Left lobe of liver (tissue), 2 donors: ENCODE measurements around the gene SLF2. TPM values are rescaled to one million over a fixed set of nuclear protein-coding genes. Genes with fewer than 3 reads are reported as not detected.
A peak's percentile ranks its signal among the peaks of the same experiment; 100 is the strongest.
"Not testable (repeated sequence)": the region's sequence is repeated elsewhere in the genome, so short reads cannot be mapped to it uniquely, and the experiment has no call there.

Experiments
- ATAC-seq: fragments of 200-7000 bp; cut with Tn5 transposase; one replicate; pipeline ENCODE4 v1.9.1; 2020; ENCODE audit warnings: mild to moderate bottlenecking, moderate library complexity
- DNase-seq: peaks from one replicate; pipeline ENCODE4 v3.0.0-alpha.2; 2020; ENCODE audit warnings: low spot score
- total RNA-seq: library from RNA; stranded (reverse); gene quantifications from one replicate; pipeline ENCODE4 v1.2.1, GENCODE V29; 2021
- donor health status: DM: no; HTN: no; CAD: no; lungs with moderate emphysema.
- donor health status: DM: no; HTN: yes; CAD: no.

SLF2 gene
- total RNA-seq, 1 donor from 2014 or later: 7.7 TPM

DNA sequence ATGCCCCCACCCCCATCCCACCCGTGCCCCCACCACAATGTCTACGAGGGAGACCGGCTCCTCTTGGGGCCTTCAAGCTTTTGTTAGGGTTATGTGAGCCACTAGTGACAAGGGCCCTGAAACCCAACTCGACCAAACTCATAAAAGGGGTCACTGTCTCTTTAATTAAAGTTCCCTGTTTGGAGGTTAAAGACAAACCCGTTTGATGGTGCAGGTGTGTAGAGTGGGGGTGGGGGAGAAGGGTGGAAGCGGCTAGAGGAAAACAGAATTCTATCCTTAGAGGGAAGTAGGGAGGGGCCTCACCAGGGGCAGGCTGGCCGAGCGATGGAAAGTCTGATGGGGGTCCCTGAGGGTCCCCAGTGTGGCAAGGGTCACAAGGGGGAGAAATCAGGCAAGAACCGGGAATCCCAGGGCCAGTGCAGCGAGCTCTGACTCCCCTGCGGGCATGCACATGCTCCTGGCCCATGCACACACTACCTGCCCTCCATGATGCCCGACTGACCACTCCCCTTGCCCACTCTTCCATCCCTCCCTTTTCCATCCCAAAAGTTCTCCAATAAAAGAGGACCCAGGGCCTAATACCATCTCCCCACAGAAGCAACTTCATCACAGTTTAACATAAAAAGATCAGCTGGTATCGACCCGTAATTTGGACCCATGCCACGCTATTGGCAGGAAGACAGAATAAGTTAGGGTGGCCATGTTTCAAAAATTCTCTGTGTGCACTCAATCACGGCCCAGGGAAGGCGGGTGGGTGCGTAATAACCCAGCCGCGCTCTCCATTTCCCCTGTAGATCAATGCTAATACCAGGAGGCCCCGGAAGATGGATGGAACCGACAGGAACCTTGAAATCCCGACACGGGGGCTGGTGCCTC lies 35.9 kb upstream of the SLF2 start:
- no peak for ATAC-seq

DNA sequence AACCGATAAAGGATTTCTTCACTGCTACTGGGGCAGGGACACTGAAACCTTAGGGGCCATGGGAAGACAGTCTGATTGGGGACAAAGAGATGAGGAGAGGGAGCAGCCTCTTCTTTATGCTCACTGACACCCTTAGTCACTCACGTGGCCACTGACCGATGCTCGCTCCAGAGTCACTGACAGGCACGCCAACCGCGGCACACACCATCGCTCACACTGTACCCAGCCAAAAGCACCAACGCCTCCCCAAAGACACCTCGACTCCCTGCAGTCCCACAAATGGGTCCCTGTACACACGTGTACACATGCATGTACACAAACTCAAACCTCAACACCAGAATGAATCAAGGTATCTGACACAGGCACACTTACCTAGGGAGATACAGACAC lies 35.3 kb upstream of the SLF2 start:
- no peak for ATAC-seq
- no peak for DNase-seq

More for the DNA sequence above, 35.9 kb upstream of the SLF2 start:
- DNase-seq: no peak

DNA sequence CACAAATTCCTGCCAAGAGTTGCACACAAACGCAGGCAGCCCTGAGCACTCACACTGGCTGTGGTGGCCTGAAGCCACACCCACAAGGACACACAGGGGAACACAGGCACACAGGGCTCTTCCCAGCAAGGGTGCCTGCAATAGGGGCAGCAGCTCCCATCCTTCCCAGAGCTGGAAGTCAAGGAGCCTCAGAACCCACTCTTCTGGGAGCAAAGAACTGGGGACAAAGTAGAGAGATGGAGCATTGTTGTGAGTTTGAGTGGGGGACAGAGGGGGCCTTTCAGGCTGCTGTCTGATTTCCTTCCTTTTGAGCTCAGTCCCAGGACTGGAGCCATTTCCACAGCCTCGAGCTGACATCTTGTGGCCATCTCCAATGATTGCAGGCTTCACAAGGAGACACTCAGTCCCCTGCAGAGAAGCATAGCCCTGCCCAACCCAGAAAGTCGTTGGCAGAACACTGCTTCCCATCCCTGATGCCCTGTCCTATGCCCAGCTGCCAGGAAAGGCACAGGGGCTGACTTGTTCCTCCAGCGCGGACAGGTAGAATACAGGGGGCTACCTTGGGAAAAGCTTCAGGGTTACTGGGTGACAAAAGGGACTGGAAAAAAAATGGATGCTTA lies 34.4 kb upstream of the SLF2 start:
- DNase-seq (peak; percentile 63), ATAC-seq (peak; percentile 94)

DNA sequence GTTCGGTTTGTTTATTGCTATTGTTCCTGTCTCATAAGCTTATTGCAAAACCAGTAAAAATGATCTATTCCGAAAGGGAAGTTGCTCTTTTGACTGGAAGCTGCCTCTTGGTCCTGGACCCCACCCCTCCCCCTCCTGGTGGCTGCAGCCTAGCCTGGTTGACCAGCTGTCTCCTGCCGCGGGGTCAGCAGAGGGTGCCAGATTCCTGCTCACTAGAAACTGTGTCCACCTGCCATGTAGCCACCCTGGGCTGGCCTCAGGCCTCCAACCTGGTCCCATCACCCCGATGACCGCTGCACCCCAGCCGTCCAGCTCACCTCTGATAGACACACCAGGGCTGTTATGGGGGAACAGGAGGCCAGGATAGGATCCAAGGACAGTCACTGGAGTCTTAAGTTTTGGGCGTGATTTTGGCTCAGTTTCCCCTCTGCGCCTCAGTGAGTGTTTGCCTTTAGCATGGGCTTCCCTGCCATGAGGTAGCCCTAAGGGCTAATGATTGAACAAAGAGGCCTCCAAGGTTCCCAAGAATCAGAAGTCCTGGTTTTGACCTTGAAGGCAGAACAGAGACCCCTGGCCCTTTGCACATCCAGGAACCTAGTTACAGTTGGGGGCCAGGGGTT lies 32.9 kb upstream of the SLF2 start:
- DNase-seq (no peak), ATAC-seq (no peak)

DNA sequence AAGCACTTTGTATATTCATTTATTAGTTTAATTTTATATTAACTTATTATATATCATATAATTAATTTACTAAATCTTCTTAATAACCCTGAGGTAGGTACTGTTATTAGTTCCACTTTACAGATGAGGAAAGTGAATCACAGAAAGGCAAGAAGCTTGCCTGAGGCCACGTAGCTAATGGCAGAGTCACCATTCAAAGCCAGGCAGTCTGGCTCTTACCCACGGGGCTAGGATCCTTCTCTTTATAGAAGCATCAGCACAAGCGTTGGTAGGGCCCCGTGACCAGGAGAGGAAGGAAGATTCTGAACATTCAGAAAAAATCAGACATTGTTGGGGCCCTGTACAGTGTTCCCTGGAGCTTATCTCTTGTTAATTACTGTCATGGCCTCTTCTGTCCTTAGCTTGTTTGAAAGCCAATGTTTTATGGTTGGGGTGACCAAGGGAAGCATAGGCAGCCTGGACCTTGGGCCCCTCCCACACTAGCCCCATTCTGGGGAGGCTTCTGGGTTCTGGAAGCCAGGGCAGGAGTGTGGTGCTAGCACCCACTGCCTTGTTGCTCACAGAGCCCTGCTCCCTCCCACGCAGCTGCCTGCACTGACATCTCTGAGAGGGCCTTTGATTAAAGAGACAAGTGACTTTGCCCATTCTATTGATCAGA lies 31.1 kb upstream of the SLF2 start:
- DNase-seq (no peak), ATAC-seq (no peak)

- ATAC-seq: no peak
- DNase-seq: no peak
Observed at GRCh38 chr10:100882252-100882651, 30.5 kb upstream of the SLF2 start.

- no peak for DNase-seq
Observed at GRCh38 chr10:100882671-100883311, 30.0 kb upstream of the SLF2 start.

DNA sequence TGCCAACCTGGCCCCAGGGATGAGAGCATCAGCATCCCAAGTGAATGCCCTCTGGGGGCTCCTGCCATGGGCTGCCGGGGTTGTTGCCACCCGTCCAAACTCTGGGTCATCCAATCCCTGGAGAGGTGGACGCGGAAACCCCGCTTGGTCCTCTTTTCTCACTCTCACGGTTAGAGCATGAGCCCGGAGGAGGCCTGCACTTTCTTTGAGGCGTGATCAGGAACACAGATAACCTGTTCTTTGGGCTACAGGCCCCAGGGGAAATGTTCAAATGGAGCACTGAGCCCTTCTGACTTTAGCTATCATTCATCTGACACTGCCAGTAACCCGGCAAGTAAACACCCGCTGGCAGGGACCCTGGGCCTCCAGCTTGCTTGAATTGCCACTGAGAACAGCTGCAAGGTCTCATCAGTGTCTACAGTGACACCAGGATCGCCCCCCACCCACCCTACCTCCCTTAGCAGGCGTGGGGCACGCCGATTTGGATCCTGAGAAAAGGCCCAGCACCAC lies 29.4 kb upstream of the SLF2 start:
- no peak for ATAC-seq
- DNase-seq: no peak

More at GRCh38 chr10:100882671-100883311, 30.0 kb upstream of the SLF2 start:
- ATAC-seq: no peak

DNA sequence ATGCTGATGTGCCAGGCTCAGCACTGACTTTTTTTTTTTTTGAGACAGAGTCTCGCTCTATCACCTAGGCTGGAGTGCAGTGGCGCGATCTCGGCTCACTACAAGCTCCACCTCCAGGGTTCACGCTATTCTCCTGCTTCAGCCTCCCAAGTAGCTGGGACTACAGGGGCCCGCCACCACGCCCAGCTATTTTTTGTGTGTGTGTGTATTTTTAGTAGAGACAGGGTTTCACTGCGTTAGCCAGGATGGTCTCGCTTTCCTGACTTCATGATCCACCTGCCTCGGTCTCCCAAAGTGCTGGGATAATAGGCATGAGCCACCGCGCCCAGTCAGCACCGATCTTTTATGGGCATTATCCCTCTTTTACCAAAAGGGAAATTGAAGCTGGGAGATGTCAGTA lies 27.2 kb upstream of the SLF2 start:
- DNase-seq: not testable (repeated sequence)

GRCh38 chr10:100886091-100886490 lies 26.7 kb upstream of the SLF2 start:
- ATAC-seq (no peak), DNase-seq (no peak)

More for the DNA sequence above, 27.2 kb upstream of the SLF2 start:
- not testable (repeated sequence) for ATAC-seq

GRCh38 chr10:100886521-100886920 lies 26.2 kb upstream of the SLF2 start:
- no peak for ATAC-seq
- DNase-seq: no peak

- DNase-seq: no peak
- ATAC-seq: no peak
Observed at GRCh38 chr10:100886963-100887362, 25.8 kb upstream of the SLF2 start.

DNA sequence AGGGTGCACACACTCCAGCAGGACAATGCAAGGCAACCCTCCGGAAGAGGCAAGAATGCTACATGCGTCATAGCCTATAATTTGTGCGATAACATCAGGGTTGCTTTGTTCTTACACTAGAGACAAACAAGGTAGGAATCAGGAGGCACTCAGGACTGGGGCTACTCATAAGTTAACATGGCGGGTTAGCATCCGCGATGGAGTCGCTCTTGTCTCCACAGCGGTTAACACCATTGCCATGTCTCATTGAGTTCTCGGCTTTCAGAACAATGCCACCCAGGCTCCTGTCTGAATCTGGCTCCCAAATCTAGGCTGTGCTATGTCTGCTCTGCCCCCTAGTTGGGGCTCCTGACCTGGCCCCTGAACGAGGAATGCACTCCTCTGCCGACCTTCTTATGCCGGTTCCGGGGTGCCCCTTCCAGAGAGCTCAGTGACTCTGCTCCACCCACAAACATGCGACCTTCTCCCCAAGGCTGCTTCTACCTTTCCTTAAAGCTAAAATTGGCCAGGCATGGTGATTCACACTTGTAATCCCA lies 24.9 kb upstream of the SLF2 start:
- DNase-seq: no peak
- no peak for ATAC-seq

DNA sequence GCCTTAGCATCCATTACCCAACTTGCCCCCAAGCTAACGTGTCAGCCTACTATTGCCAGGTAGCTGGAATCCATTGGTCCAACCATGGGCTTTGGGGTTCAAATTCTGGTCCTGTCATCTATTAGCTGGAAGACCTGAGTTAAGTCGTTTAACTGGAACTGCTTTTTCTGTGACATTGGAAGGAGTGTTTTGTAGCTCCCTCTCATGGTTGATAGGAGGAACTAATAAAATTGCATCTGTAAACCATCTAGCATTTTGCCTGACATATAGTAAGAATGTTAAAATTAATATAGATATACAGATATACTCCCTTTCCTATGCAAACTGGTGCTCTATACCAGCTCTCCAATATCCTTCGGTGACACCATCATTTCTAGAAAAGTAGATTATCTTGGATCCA lies 23.8 kb upstream of the SLF2 start:
- DNase-seq (no peak), ATAC-seq (no peak)

GRCh38 chr10:100889546-100889945 lies 23.2 kb upstream of the SLF2 start:
- no peak for ATAC-seq
- DNase-seq: no peak

- no peak for ATAC-seq
- no peak for DNase-seq
Observed at GRCh38 chr10:100890141-100890672, 22.6 kb upstream of the SLF2 start.

DNA sequence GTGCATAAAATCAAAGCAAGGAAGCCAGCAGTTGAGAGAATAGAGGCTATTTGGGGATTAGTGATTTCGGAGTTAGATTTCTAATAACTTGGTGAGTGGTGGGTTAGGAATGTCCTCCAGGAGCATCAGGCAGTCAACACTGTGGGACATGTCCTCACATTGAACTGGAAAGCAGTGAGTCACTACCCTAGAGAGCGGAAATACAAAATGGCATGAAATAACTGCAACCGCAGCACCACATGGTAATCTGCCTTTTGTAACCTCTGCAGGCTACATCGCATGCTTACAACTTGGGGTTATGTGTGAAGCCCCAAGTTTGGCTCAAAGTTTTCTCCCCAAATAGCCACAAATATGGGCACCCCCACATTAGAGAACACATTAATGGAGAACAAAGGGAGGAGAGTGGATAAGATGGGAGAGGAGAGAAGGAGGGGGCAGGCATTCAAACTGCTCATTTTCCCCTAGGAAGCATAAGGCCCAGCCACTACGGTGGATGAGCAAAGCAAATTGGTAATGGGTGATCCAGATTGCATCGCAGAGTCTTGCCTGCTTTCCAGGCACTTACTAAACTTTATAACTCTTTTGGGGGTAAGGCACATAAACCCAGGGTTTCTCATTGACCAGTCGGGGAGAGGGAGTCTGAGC lies 22.0 kb upstream of the SLF2 start:
- DNase-seq: peak; percentile 19
- no peak for ATAC-seq

DNA sequence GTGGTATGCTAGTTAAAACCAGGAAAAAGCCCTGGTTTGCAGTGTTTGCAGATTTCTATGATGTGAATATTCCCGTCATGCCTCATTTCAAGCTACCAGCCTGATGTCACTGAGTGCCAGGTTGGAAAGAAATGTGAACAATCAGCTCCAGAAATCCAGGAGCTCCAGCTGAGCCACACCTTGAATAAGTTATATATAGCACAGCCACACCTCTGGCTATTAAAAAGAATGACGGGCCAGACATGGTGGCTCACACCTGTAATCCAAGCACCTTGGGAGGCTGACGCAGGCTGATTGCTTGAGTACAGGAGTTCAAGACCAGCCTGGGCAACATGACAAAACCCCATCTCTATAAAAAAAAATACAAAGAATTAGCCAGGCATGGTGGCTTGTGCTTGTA lies 18.7 kb upstream of the SLF2 start:
- ATAC-seq (no peak), DNase-seq (peak; percentile 7)

- DNase-seq: peak; percentile 32
Observed at GRCh38 chr10:100894589-100895294, 18.0 kb upstream of the SLF2 start.

More at GRCh38 chr10:100894589-100895294, 18.0 kb upstream of the SLF2 start:
- peak; percentile 82 for ATAC-seq
